CD14-positive monocyte (primary cell): Measurements from ENCODE around the gene AHNAK2. TPM values are rescaled to one million over a fixed set of nuclear protein-coding genes. Genes with fewer than 3 reads are reported as not detected.
A peak's percentile ranks its signal among the peaks of the same experiment; 100 is the strongest.

Source experiments
- DNase-seq, 3 donors: peaks; one replicate each; pipeline ENCODE4 v3.0.0-alpha.2; 2011 to 2022
- H2AFZ ChIP-seq: 2 replicates; pipeline ENCODE4 v1.6.0; 2012; ENCODE audit warnings: mild to moderate bottlenecking, low read depth, low read length, inconsistent platforms; ENCODE audit not compliant: insufficient read depth, poor library complexity, severe bottlenecking
- H3K27ac ChIP-seq, 2 donors: 1 replicate in 1 of 2; 2 replicates in 1 of 2; pipeline ENCODE4 v1.5.1; 2012 to 2013; ENCODE audit warnings: low read length in 2 of 2, control low read depth in 1 of 2, inconsistent platforms in 1 of 2, low read depth in 1 of 2, mild to moderate bottlenecking in 1 of 2
- H3K27me3 ChIP-seq, 2 donors: one replicate each; pipeline versions ENCODE4 v1.6.0 to v1.6.1; 2011 to 2013; ENCODE audit warnings: low read length in 2 of 2; ENCODE audit not compliant: control insufficient read depth in 2 of 2, insufficient read depth in 2 of 2
- H3K36me3 ChIP-seq, 2 donors: replicated peaks in 1 of 2; 1 replicate in 1 of 2; 2 replicates in 1 of 2; pipeline versions ENCODE4 v1.5.1 to v1.6.1; 2012 to 2013; ENCODE audit warnings: low read length in 2 of 2, control low read depth in 1 of 2, inconsistent platforms in 1 of 2, mild to moderate bottlenecking in 1 of 2; ENCODE audit not compliant: insufficient read depth in 2 of 2, control insufficient read depth in 1 of 2
- H3K4me1 ChIP-seq, 2 donors: 1 replicate in 1 of 2; 2 replicates in 1 of 2; pipeline versions ENCODE4 v1.5.1 to v1.6.1; 2012 to 2013; ENCODE audit warnings: low read length in 2 of 2, control low read depth in 1 of 2, inconsistent platforms in 1 of 2, mild to moderate bottlenecking in 1 of 2, moderate library complexity in 1 of 2; ENCODE audit not compliant: insufficient read depth in 2 of 2, control insufficient read depth in 1 of 2
- H3K4me2 ChIP-seq: replicated peaks from 2 replicates; pipeline ENCODE3; 2012; ENCODE audit warnings: low read length, moderate library complexity, mild to moderate bottlenecking; ENCODE audit not compliant: poor library complexity, severe bottlenecking; ENCODE audit errors: extremely low read depth
- H3K4me3 ChIP-seq, 3 experiments: fragments of 200-600 bp in 1 of 3; sonication (generic) in 1 of 3; replicated peaks in 1 of 3; 1 replicate in 2 of 3; 2 replicates in 1 of 3; pipeline ENCODE4 v1.5.1; 2011 to 2013; ENCODE audit warnings: low read length in 3 of 3, mild to moderate bottlenecking in 3 of 3, control low read depth in 2 of 3, low read depth in 2 of 3, inconsistent platforms in 1 of 3, moderate library complexity in 1 of 3
- H3K79me2 ChIP-seq: 2 replicates; pipeline ENCODE4 v1.6.0; 2012; ENCODE audit warnings: mild to moderate bottlenecking, control low read depth, inconsistent platforms, low read length, moderate library complexity; ENCODE audit not compliant: insufficient read depth
- H3K9ac ChIP-seq: 2 replicates; pipeline ENCODE4 v1.6.0; 2017; ENCODE audit warnings: low read length, mild to moderate bottlenecking; ENCODE audit not compliant: insufficient read depth, poor library complexity, severe bottlenecking
- H3K9me3 ChIP-seq, 2 donors: replicated peaks in 1 of 2; 1 replicate in 1 of 2; 2 replicates in 1 of 2; pipeline versions ENCODE4 v1.5.1 to v1.6.1; 2012 to 2013; ENCODE audit warnings: low read length in 2 of 2, control low read depth in 1 of 2; ENCODE audit not compliant: control insufficient read depth in 1 of 2, insufficient read depth in 1 of 2
- H4K20me1 ChIP-seq: 2 replicates; pipeline ENCODE4 v1.6.0; 2012; ENCODE audit warnings: mild to moderate bottlenecking, low read length, control low read depth, moderate library complexity; ENCODE audit not compliant: insufficient read depth
- H3K27ac Mint-ChIP-seq, 7 donors: one replicate each; pipeline ENCODE4 v1.8.0; 2020; ENCODE audit warnings: mild to moderate bottlenecking in 7 of 7, mixed read lengths in 7 of 7, moderate library complexity in 6 of 7, inconsistent platforms in 2 of 7
- H3K27me3 Mint-ChIP-seq, 3 donors: one replicate each; pipeline ENCODE4 v1.8.0; 2021 to 2022; ENCODE audit warnings: low read depth in 3 of 3, mild to moderate bottlenecking in 3 of 3, mixed read lengths in 3 of 3, moderate library complexity in 3 of 3, inconsistent platforms in 1 of 3
- H3K36me3 Mint-ChIP-seq, 2 donors: one replicate each; pipeline ENCODE4 v1.8.0; 2020; ENCODE audit warnings: mixed read lengths in 2 of 2, inconsistent platforms in 1 of 2, mild to moderate bottlenecking in 1 of 2
- H3K4me1 Mint-ChIP-seq: one replicate; pipeline ENCODE4 v1.8.0; 2020; ENCODE audit warnings: mild to moderate bottlenecking, mixed read lengths
- H3K4me3 Mint-ChIP-seq, 2 donors: one replicate each; pipeline ENCODE4 v1.8.0; 2020; ENCODE audit warnings: mild to moderate bottlenecking in 2 of 2, mixed read lengths in 2 of 2, moderate library complexity in 1 of 2
- H3K9me3 Mint-ChIP-seq, 7 donors: one replicate each; pipeline ENCODE4 v1.8.0; 2020 to 2022; ENCODE audit warnings: mixed read lengths in 7 of 7, mild to moderate bottlenecking in 6 of 7, moderate library complexity in 6 of 7, inconsistent platforms in 2 of 7
- WGBS: methylation state at CpG from one replicate; pipeline ENCODE4 v1.1.5; 2013; ENCODE audit warnings: missing lambda C conversion rate; ENCODE audit not compliant: insufficient coverage; 5-methylcytosine and 5-hydroxymethylcytosine counted together
- intact Hi-C, 2 donors: fragments of 100-400 bp; cut with micrococcal nuclease; formaldehyde crosslinking; loops; one replicate each; pipeline versions ENCODE4 v1.15.0 to v1.15.1; 2023
- polyA plus RNA-seq, 3 donors: library from polyadenylated mRNA; depleted of rRNA in 1 of 3; unstranded in 2 of 3; stranded (reverse) in 1 of 3; fragments of 300-500 nt in 2 of 3; fragments of >200 nt in 1 of 3; fragmentation: Illumina TruSeq in 2 of 3; gene quantifications; 1 replicate in 2 of 3; 2 replicates in 1 of 3; pipeline ENCODE4 v1.2.3, GENCODE V29; 2012 to 2021
- TF ChIP-seq, protein P1 (sequence below): fragments of 200-600 bp; IDR thresholded peaks from one replicate; pipeline ENCODE4 v1.8.0; 2022; ENCODE audit warnings: antibody characterized with exemption, mild to moderate bottlenecking

AHNAK2 gene
- polyA plus RNA-seq, 3 donors, result 0.01 TPM; not detected in 2

DNA sequence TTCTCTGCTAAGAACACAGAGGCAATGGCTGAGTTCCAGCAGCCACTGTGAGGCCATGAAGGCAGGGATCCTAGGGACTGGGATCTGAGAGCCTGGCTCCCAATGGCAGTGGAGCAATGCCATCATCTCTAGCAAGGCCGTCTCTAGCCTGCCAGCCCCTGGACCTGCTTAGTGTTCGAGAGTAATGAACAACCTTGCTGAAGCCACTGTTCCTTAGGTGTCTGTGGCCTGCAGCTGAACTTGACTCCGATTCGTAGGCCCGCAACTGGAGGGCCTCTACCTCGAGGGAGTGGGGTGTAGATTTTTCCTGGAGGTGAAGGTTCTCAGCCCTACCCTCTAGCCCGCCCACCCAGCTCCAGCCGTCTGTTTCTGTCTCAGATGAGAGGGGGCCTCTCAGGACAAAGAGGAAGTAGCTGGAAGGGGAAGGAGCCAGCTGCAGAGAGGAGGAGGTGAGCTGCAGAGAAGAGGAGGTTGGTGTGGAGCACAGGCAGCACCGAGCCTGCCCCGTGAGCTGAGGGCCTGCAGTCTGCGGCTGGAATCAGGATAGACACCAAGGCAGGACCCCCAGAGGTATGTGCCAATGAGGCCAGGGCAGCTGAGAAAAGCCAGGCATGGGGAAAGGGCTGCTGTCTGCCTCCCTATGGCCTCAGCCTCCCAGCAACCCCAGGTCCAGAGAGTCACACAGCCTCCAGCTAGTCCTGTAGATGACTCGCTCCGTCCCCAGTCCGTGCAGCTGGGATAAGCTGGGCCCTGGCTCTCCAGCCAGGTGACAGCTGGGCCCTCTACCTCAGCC lies 53.6 kb downstream of the AHNAK2 start, which contains the start of gene PLD4:
Gene PLD4, plus strand, starts transcription at position 459 of the 793 bp plus-strand sequence. CDS start 2,262 bp downstream, outside the sequence.
- H4K20me1 ChIP-seq, result no peaks in the 10 kb centered on the region
- Mint-ChIP-seq H3K27ac (peak within 1 kb of the TSS in 3 of 7 donors; percentile 46 to 54 (median 48)), H3K9me3 (peaks cover 4 to 7% (median 5%) of the 10 kb centered on the region in 7 donors), H3K36me3 (peaks cover 1 to 4% of the 10 kb centered on the region in 2 donors), H3K4me1 (peaks cover 39% of the 10 kb centered on the region), H3K27me3 (peaks cover 0 to 4% (median 0%) of the 10 kb centered on the region in 3 donors), H3K4me3 (peak within 1 kb of the TSS; percentile 69 to 90)
- H3K9me3 ChIP-seq, result peaks cover 0 to 5% of the 10 kb centered on the region in 2 donors
- H3K27me3 ChIP-seq, result no peaks in the 10 kb centered on the region
- peak within 1 kb of the TSS; percentile 10 to 68 (median 35) for H3K4me3 ChIP-seq
- peak within 1 kb of the TSS in 1 of 2 donors; percentile 40 for H3K27ac ChIP-seq
- H3K79me2 ChIP-seq, result peaks cover 20% of the 10 kb centered on the region
- WGBS, result 14% methylated on average over 7 of the region's 14 CpGs
- H3K9ac ChIP-seq, result peak within 1 kb of the TSS; percentile 44
- TF ChIP-seq, protein P1, sequence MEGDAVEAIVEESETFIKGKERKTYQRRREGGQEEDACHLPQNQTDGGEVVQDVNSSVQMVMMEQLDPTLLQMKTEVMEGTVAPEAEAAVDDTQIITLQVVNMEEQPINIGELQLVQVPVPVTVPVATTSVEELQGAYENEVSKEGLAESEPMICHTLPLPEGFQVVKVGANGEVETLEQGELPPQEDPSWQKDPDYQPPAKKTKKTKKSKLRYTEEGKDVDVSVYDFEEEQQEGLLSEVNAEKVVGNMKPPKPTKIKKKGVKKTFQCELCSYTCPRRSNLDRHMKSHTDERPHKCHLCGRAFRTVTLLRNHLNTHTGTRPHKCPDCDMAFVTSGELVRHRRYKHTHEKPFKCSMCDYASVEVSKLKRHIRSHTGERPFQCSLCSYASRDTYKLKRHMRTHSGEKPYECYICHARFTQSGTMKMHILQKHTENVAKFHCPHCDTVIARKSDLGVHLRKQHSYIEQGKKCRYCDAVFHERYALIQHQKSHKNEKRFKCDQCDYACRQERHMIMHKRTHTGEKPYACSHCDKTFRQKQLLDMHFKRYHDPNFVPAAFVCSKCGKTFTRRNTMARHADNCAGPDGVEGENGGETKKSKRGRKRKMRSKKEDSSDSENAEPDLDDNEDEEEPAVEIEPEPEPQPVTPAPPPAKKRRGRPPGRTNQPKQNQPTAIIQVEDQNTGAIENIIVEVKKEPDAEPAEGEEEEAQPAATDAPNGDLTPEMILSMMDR, result no peak
- H3K36me3 ChIP-seq, result peaks cover 0 to 4% of the 10 kb centered on the region in 2 donors
- intact Hi-C loops, result no loop called here
- H3K4me2 ChIP-seq, result peak within 1 kb of the TSS; percentile 57
- peak within 1 kb of the TSS; percentile 59 for H2AFZ ChIP-seq
- H3K4me1 ChIP-seq, result peaks cover 36 to 43% of the 10 kb centered on the region in 2 donors
- DNase-seq, result peak; percentile 42 to 58 (median 45)

DNA sequence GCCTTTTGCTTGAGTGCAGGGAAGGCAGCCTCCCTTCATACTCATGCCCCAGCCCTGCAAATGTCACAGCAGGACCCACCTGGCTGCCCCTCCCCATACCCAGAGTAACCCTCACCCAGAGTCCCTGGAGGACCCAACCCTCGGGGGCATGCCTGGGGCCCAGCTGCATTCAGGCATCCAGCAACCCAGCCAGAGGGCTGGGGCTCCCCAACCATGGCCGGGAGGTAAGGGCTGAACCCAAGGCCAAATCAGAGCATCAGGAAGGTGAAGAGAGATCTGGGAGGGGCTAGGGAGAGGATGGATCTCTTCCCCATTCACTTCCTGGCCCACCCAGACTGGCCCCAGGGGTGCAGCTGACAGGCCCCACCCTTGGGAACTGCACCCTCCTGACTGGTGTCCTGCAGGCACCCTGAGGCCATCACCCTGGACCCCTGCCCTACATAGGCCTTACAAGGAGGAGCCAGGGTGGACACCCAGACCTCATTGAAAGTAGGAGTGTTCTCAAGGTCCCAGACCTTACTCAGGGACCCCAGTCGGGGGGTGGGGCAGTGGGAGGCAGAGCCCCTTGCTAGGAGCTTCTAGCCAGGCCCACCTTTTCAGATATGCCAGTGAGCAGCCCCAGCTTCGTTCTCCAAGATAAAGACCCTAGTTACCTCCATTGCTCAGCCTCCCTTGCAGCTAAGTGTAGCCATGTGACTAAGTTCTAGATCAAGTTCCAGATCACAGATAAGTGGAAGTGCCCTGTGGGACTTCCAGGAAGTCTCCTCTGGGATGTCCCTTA lies 54.3 kb downstream of the AHNAK2 start:
- Histone ChIP-seq H3K9me3 (peaks cover 0 to 5% of the 10 kb centered on the region in 2 donors), H3K79me2 (peaks cover 20% of the 10 kb centered on the region), H3K9ac (no peak overlapping the region), H3K4me1 (peaks cover 36 to 43% of the 10 kb centered on the region in 2 donors), H3K4me3 (no peak overlapping the region), H4K20me1 (no peaks in the 10 kb centered on the region), H3K4me2 (no peak overlapping the region), H2AFZ (peak overlapping the region; percentile 59), H3K27me3 (no peaks in the 10 kb centered on the region), H3K27ac (no peak overlapping the region), H3K36me3 (no peaks in the 10 kb centered on the region)
- 63% methylated on average over 1 of the region's 4 CpGs for WGBS
- peak overlapping the region in 1 of 7 donors; percentile 10 for H3K27ac Mint-ChIP-seq
- peaks cover 39% of the 10 kb centered on the region for H3K4me1 Mint-ChIP-seq
- DNase-seq, result no peak
- H3K4me3 Mint-ChIP-seq, result no peak overlapping the region
- H3K9me3 Mint-ChIP-seq, result peaks cover 4 to 7% (median 5%) of the 10 kb centered on the region in 7 donors
- intact Hi-C loops, result no loop called here
- H3K27me3 Mint-ChIP-seq, result peaks cover 0 to 4% (median 0%) of the 10 kb centered on the region in 3 donors
- TF ChIP-seq, protein P1, result no peak
- H3K36me3 Mint-ChIP-seq, result peaks cover 0 to 2% of the 10 kb centered on the region in 2 donors
